ENCODE results near the gene NGRN.

- TF ChIP-seq CTCF (IDR thresholded peaks at IDR 0.05; ENCODE audit: poor library complexity, severe bottlenecking) (no peak), TAF1 (IDR thresholded peaks at IDR 0.05; ENCODE audit: low read depth) (no peak), RAD21 (conservative IDR thresholded peaks at IDR 0.05) (no peak), POLR2AphosphoS5 (IDR thresholded peaks at IDR 0.05) (no peak)
These were observed 21.4 kb upstream of the NGRN start for GRCh38 chr15:90243943-90244639.
